Osteoblast (primary cell): ENCODE results near the gene PROK1. TPM values are rescaled to one million over a fixed set of nuclear protein-coding genes. Genes with fewer than 3 reads are reported as not detected.

Experiments used
- DNase-seq: peaks from one replicate; pipeline ENCODE4 v3.0.0; 2011; ENCODE audit warnings: low spot score, mixed read lengths; ENCODE audit not compliant: insufficient read length; ENCODE audit errors: missing footprints
- H2AFZ ChIP-seq: 2 replicates; pipeline ENCODE4 v1.6.0; 2011; ENCODE audit warnings: mild to moderate bottlenecking, low read length
- H3K27ac ChIP-seq: 2 replicates; pipeline ENCODE4 v1.5.1; 2011; ENCODE audit warnings: mild to moderate bottlenecking, low read depth, low read length, moderate library complexity
- H3K27me3 ChIP-seq: 2 replicates; pipeline ENCODE4 v1.6.0; 2012; ENCODE audit warnings: mild to moderate bottlenecking, control low read depth, inconsistent platforms, low read length, moderate library complexity; ENCODE audit not compliant: insufficient read depth
- H3K36me3 ChIP-seq: 2 replicates; pipeline ENCODE4 v1.5.1; 2011; ENCODE audit warnings: mild to moderate bottlenecking, low read length, control low read depth, moderate library complexity; ENCODE audit not compliant: insufficient read depth
- H3K4me1 ChIP-seq: 2 replicates; pipeline ENCODE4 v1.5.1; 2011; ENCODE audit warnings: mild to moderate bottlenecking, low read length, control low read depth, moderate library complexity; ENCODE audit not compliant: insufficient read depth
- H3K4me2 ChIP-seq: 2 replicates; pipeline ENCODE4 v1.6.0; 2011; ENCODE audit warnings: mild to moderate bottlenecking, low read length; ENCODE audit not compliant: insufficient read depth
- H3K4me3 ChIP-seq: fragments of 200-600 bp; sonication (generic); 3 replicates; pipeline ENCODE4 v1.5.1; 2012; ENCODE audit warnings: mild to moderate bottlenecking, low read length, inconsistent platforms; ENCODE audit not compliant: insufficient read depth
- H3K79me2 ChIP-seq: 2 replicates; pipeline ENCODE4 v1.6.0; 2012; ENCODE audit warnings: mild to moderate bottlenecking, low read length, control low read depth, inconsistent platforms; ENCODE audit not compliant: insufficient read depth
- H3K9me3 ChIP-seq: 2 replicates; pipeline ENCODE4 v1.5.1; 2011; ENCODE audit warnings: low read depth, low read length, control low read depth
- H4K20me1 ChIP-seq: 2 replicates; pipeline ENCODE4 v1.6.0; 2012; ENCODE audit warnings: mild to moderate bottlenecking, low read length, control low read depth; ENCODE audit not compliant: insufficient read depth
- total RNA-seq: library from RNA; depleted of rRNA; stranded (reverse); fragments of >200 nt; gene quantifications from 2 replicates; pipeline ENCODE4 v1.2.3, GENCODE V29; 2012
- TF ChIP-seq, protein P1 (sequence below): IDR thresholded peaks from 2 replicates; pipeline ENCODE4 v1.5.1; 2011; ENCODE audit warnings: mild to moderate bottlenecking, low read depth, low read length, moderate library complexity; ENCODE audit errors: extremely low read depth

The PROK1 gene
- total RNA-seq, 1 donor: not detected

DNA sequence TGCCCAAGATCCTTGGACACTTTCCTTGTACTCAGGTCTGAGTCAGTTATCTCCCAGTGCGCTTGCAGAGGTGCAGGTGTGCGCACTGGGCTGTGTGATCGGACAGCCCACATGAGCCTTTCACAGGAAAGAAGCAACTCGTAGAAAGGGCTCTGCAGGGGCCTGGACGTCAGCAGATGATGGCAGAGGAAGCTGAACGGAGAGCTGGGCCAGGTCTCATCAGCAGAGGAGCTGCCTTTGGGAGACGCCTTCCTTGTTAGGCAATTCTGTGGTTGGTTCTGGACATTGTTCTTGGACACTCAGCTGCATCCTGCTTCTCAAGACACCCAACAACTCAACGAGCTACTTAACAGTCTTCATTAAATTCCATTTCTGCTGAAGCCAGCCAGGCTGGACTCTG lies 7.5 kb upstream of the PROK1 start:
- no peak overlapping the region for H3K4me3 ChIP-seq
- H3K9me3 ChIP-seq: no peaks in the 10 kb centered on the region
- H3K79me2 ChIP-seq: no peaks in the 10 kb centered on the region
- H2AFZ ChIP-seq: no peak overlapping the region
- H3K27ac ChIP-seq: no peak overlapping the region
- no peak for DNase-seq
- TF ChIP-seq, protein P1, sequence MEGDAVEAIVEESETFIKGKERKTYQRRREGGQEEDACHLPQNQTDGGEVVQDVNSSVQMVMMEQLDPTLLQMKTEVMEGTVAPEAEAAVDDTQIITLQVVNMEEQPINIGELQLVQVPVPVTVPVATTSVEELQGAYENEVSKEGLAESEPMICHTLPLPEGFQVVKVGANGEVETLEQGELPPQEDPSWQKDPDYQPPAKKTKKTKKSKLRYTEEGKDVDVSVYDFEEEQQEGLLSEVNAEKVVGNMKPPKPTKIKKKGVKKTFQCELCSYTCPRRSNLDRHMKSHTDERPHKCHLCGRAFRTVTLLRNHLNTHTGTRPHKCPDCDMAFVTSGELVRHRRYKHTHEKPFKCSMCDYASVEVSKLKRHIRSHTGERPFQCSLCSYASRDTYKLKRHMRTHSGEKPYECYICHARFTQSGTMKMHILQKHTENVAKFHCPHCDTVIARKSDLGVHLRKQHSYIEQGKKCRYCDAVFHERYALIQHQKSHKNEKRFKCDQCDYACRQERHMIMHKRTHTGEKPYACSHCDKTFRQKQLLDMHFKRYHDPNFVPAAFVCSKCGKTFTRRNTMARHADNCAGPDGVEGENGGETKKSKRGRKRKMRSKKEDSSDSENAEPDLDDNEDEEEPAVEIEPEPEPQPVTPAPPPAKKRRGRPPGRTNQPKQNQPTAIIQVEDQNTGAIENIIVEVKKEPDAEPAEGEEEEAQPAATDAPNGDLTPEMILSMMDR: no peak
- no peaks in the 10 kb centered on the region for H4K20me1 ChIP-seq
- peaks cover 7% of the 10 kb centered on the region for H3K4me1 ChIP-seq
- H3K27me3 ChIP-seq: peaks cover 11% of the 10 kb centered on the region
- no peak overlapping the region for H3K4me2 ChIP-seq
- H3K36me3 ChIP-seq: no peaks in the 10 kb centered on the region

DNA sequence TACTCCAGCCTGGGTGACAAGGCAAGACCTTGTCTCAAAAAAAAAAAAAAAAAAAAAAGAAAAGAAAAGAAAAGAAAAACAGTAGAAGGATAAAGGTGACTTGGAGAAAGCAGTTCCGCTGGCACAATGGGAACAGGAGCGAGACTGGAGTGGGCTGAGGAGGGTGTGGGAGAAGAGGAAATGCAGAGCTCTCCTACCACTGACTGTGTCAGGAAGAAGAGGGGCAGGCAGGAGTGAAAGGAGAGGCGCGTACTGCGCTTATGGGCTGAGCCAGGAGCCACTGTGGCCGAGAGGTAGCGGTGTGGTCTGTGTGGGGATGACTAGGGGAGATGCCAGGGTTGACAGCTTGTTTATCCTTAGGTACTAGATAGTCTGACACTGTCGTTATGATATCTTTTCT lies 6.4 kb upstream of the PROK1 start:
- no peak overlapping the region for H3K4me3 ChIP-seq
- DNase-seq: peak; percentile 35
- H3K4me2 ChIP-seq: no peak overlapping the region
- no peaks in the 10 kb centered on the region for H3K36me3 ChIP-seq
- H3K27ac ChIP-seq: no peak overlapping the region
- peaks cover 7% of the 10 kb centered on the region for H3K4me1 ChIP-seq
- H2AFZ ChIP-seq: no peak overlapping the region
- H3K27me3 ChIP-seq: peaks cover 20% of the 10 kb centered on the region
- no peaks in the 10 kb centered on the region for H4K20me1 ChIP-seq
- TF ChIP-seq, protein P1: no peak
- no peaks in the 10 kb centered on the region for H3K79me2 ChIP-seq
- H3K9me3 ChIP-seq: no peaks in the 10 kb centered on the region

GRCh38 chr1:110449661-110450651 lies 993 bp upstream of the PROK1 start:
- Histone ChIP-seq H3K4me3 (no peak overlapping the region), H2AFZ (no peak overlapping the region), H3K4me2 (no peak overlapping the region), H3K4me1 (no peaks in the 10 kb centered on the region), H3K9me3 (no peaks in the 10 kb centered on the region), H4K20me1 (no peaks in the 10 kb centered on the region), H3K36me3 (no peaks in the 10 kb centered on the region), H3K79me2 (no peaks in the 10 kb centered on the region), H3K27me3 (peaks cover 66% of the 10 kb centered on the region), H3K27ac (no peak overlapping the region)
- TF ChIP-seq, protein P1: no peak
- DNase-seq: no peak

GRCh38 chr1:110452330-110452729 lies 1.4 kb downstream of the PROK1 start:
- Histone ChIP-seq H3K4me3 (no peak overlapping the region), H3K79me2 (no peaks in the 10 kb centered on the region), H2AFZ (no peak overlapping the region), H3K4me2 (no peak overlapping the region), H3K4me1 (no peaks in the 10 kb centered on the region), H3K27ac (no peak overlapping the region), H3K9me3 (no peaks in the 10 kb centered on the region), H3K36me3 (no peaks in the 10 kb centered on the region), H3K27me3 (peaks cover 66% of the 10 kb centered on the region), H4K20me1 (no peaks in the 10 kb centered on the region)
- no peak for DNase-seq
- TF ChIP-seq, protein P1: no peak
